HEK293T (cell line): Measurements from ENCODE around the gene CTR9.
"Not testable (repeated sequence)": the region's sequence is repeated elsewhere in the genome, so short reads cannot be mapped to it uniquely, and the experiment has no call there.

ENCODE experiments used
- CTCF ChIA-PET: fragments of 350-600 bp; formaldehyde crosslinking; extraction: SDS; loops from one replicate; lab custom pipeline; 2021; ENCODE audit warnings: antibody characterized with exemption, inconsistent platforms; lab: Yijun Ruan, JAX
- POLR2A ChIA-PET: fragments of 350-600 bp; formaldehyde crosslinking; extraction: SDS; loops from one replicate; lab custom pipeline; 2020; ENCODE audit warnings: antibody characterized with exemption, inconsistent platforms; lab: Yijun Ruan, JAX
- DNase-seq: peaks from one replicate; pipeline ENCODE4 v3.0.0; 2012; ENCODE audit warnings: mixed read lengths; ENCODE audit errors: extremely low spot score
- ARNT ChIP-seq: fragments of 450-650 bp; IDR thresholded peaks from 2 replicates; pipeline ENCODE4 v1.6.1; 2017; ENCODE audit warnings: mild to moderate bottlenecking
- BHLHE40 ChIP-seq: fragments of 450-650 bp; IDR thresholded peaks from 2 replicates; pipeline ENCODE4 v1.6.1; 2016; ENCODE audit warnings: mild to moderate bottlenecking, moderate library complexity, borderline replicate concordance
- CTBP1 ChIP-seq: fragments of 450-650 bp; IDR thresholded peaks from 2 replicates; pipeline ENCODE4 v1.6.1; 2016; ENCODE audit warnings: borderline replicate concordance
- ELF4 ChIP-seq: fragments of 450-650 bp; IDR thresholded peaks from 2 replicates; pipeline ENCODE4 v1.6.1; 2017; ENCODE audit warnings: antibody characterized with exemption
- FOXA1 ChIP-seq: fragments of 450-650 bp; IDR thresholded peaks from 2 replicates; pipeline ENCODE4 v1.6.1; 2016; ENCODE audit warnings: mild to moderate bottlenecking
- FOXK2 ChIP-seq: fragments of 450-650 bp; IDR thresholded peaks from 2 replicates; pipeline ENCODE4 v1.6.1; 2016; ENCODE audit warnings: mild to moderate bottlenecking
- FOXM1 ChIP-seq: fragments of 450-650 bp; IDR thresholded peaks from 2 replicates; pipeline ENCODE4 v1.6.1; 2017; ENCODE audit warnings: mild to moderate bottlenecking, borderline replicate concordance
- HDGF ChIP-seq: fragments of 450-650 bp; IDR thresholded peaks from 2 replicates; pipeline ENCODE4 v1.6.1; 2017; ENCODE audit warnings: antibody characterized with exemption, borderline replicate concordance
- L3MBTL2 ChIP-seq: fragments of 450-650 bp; conservative IDR thresholded peaks from 2 replicates; pipeline ENCODE4 v1.6.1; 2016; ENCODE audit warnings: mild to moderate bottlenecking
- LEF1 ChIP-seq: fragments of 450-650 bp; IDR thresholded peaks from 2 replicates; pipeline ENCODE4 v1.6.1; 2017; ENCODE audit warnings: mild to moderate bottlenecking, borderline replicate concordance
- NFRKB ChIP-seq: fragments of 450-650 bp; IDR thresholded peaks from 2 replicates; pipeline ENCODE4 v1.6.1; 2016; ENCODE audit warnings: mild to moderate bottlenecking, moderate library complexity
- SP1 ChIP-seq: fragments of 450-650 bp; IDR thresholded peaks from 2 replicates; pipeline ENCODE4 v1.6.1; 2017
- SUZ12 ChIP-seq: fragments of 450-650 bp; IDR thresholded peaks from 2 replicates; pipeline ENCODE4 v1.6.1; 2016; ENCODE audit warnings: mild to moderate bottlenecking
- TARDBP ChIP-seq: fragments of 450-650 bp; IDR thresholded peaks from 2 replicates; pipeline ENCODE4 v1.6.1; 2016
- ZNF384 ChIP-seq: fragments of 450-650 bp; IDR thresholded peaks from 2 replicates; pipeline ENCODE4 v1.6.1; 2016
- TF ChIP-seq, protein P1 (sequence below): fragments of 450-650 bp; IDR thresholded peaks from 2 replicates; pipeline ENCODE4 v1.6.1; 2016

Gene CTR9

DNA sequence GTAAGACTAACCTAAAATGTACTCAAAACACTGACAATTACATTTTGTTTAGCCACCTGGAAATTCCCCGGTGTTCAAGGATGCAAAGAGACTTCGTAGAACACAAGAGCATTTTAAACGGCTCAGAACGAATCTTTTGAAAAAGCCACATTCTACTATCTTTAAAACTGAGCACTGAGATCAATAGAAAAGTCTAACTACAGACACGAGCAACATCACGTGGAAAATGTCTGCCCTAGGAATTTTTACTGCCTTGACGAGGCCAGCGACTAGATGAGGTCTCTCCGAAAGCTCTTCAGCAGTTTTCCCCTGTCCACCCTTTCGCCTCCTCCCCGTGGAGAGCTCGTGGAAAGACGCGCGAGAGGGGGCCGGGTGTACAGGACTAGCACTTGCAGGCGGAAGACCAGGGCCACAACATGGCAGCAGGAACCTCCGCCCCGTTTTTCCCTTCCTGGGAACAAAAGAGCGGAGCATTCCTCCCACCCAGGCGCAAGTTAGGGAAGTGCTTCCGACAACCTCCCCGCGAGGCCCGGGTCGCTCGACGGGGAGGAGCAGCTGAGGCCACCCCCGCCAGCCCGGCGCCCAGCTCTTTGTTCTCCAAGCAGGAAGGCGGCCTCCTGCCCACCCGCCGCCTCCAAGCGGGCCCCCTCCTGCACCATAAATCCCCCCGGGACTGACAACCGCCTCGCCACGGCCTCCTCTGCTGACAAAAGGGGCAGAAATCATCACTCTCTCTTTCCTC is 56.6 kb downstream of the CTR9 start:
- CTCF ChIA-PET = no interaction called here
- TF ChIP-seq ZNF384 (no peak), NFRKB (no peak), HDGF (no peak), SUZ12 (no peak), FOXA1 (no peak), ARNT (no peak), FOXK2 (no peak), L3MBTL2 (peak; percentile 31; the same call in 1 of the 2 replicates), BHLHE40 (no peak), SP1 (no peak), TARDBP (no peak), LEF1 (no peak), ELF4 (no peak), FOXM1 (no peak)
- TF ChIP-seq, protein P1, sequence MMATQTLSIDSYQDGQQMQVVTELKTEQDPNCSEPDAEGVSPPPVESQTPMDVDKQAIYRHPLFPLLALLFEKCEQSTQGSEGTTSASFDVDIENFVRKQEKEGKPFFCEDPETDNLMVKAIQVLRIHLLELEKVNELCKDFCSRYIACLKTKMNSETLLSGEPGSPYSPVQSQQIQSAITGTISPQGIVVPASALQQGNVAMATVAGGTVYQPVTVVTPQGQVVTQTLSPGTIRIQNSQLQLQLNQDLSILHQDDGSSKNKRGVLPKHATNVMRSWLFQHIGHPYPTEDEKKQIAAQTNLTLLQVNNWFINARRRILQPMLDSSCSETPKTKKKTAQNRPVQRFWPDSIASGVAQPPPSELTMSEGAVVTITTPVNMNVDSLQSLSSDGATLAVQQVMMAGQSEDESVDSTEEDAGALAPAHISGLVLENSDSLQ = 0 out of 2 replicates have a peak, but pooled peaks have one; percentile 17
- DNase-seq = peak; percentile 23
- POLR2A ChIA-PET = interaction anchor here (0.6 to 4.1 kb wide), 15 partner anchors 9 to 213 kb away, joined by 3 to 63 read pairs (median 13); partner anchors contain the start of gene ZBED5

DNA sequence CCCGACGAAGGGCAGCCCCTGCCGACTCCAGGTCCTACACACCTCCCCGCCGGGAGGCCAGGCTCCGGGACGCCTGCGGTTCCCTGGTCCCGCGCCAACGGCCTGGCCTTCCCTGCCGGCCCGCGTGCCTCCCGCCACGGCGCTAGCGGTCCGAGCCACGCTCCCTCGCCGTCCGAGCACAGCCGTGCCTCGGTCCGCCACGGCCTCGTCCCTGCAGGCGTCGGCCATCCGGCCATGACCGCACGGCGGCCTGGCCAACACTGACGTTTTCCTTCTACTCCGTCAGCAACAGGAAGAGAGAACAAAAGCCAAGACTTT is 57.1 kb downstream of the CTR9 start:
- POLR2A ChIA-PET = interaction anchor here (0.7 to 4.1 kb wide), 24 partner anchors 9 to 1011 kb away, joined by 3 to 63 read pairs (median 10); partner anchors contain the start of genes CTR9 and ZBED5
- no peak for DNase-seq
- TF ChIP-seq SUZ12 = no peak
- no peak for TF ChIP-seq NFRKB
- CTCF ChIA-PET = interaction anchor here (0.6 kb wide), 1 partner anchor 494 kb away, joined by 3 read pairs; no protein-coding TSS in a partner anchor

DNA sequence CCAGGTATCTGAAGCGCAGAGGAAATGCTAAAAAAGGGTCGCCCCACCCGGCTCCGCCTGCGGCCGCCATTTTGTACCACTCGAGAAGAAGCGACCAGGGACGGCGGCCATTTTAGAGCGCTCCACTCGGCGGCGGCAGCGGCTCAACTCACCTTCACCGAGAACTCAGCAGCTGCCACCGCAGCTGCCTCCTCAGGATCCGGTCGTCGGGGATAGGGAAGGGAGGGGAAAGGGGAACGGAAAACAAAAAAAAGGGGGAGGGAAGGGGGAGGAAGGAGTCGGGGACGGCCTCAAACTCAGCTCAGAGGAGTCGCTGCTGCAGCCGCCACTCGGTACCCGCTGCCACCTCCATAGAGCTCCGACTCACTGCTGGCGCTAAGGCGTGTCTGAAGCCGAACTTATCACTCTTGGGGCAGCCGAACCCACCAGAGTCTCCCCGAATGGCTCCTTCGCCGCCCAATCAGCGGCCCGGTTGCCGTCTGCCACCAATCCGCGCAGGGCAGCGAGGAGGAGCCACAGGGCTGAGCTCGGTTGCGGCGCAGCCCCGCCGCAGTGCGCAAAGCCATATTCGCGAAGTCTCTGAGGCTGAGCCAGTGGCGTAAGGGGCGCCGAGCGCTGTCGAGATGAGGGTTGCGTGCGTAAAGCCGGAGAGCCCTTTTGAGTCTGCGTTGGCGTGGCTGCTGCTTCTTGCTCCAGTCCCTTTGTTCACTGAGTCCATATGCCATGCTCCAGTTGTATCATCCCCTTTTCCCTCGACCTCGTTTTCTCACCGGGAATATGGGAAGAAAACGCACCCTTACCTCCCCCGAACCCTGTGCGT is 57.7 kb downstream of the CTR9 start, which contains the start of gene EIF4G2:
EIF4G2 (minus strand) TSS at position 374 of the 820 bp plus-strand sequence.
- DNase-seq = peak; percentile 97
- ChIA-PET POLR2A (interaction anchor here (0.6 to 4.1 kb wide), 49 partner anchors 8 to 1010 kb away, joined by 3 to 63 read pairs (median 6); partner anchors contain the start of genes CTR9 and ZBED5), CTCF (interaction anchor here (0.5 to 0.7 kb wide), 4 partner anchors 16 to 885 kb away, joined by 3 read pairs; no protein-coding TSS in a partner anchor)
- TF ChIP-seq BHLHE40 (no peak), FOXM1 (no peak), L3MBTL2 (no peak), SP1 (no peak), ELF4 (peak; percentile 91), NFRKB (peak; percentile 82)
- TF ChIP-seq, protein P1 = peak; percentile 93

DNA sequence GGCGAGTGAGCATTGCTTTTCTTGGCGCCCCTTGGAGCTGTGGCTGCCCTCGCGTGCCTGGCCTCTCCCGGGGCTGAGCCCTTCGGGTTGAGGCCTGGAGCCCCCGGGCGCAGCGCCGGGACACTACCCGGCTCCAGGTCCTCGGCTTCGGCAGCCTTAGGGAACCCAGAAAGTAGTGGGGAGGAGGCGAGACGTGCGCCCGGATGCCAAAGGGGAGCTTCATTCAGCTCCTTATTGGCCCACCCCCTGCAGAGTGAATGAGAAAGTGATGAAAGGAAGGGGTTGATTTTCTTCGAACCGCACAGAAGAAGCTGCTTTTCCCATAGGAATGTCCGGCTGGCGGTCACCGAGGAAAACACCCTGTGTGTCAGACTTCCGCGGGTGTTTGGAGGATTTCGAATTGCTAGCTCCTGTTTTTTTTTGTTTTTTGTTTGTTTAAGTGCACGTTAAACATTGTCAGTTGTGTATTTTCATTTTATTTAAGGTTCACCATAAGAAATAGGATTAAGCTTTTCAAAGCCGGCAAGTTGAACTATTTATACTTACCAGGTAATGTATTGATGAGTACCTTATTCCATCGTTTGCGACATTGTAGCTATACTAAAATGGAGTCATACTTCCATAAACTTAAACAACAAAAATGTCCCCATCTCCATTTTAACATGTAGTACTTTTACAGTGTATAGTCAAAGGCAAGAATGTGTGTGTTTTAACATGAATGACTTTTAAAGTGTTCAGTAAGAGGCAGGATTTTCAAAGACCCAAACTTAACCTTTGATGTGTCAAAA is 58.5 kb downstream of the CTR9 start:
- TF ChIP-seq BHLHE40 (no peak), L3MBTL2 (peak; percentile 79)
- CTCF ChIA-PET = interaction anchor here (0.5 to 0.7 kb wide), 3 partner anchors 26 to 884 kb away, joined by 3 read pairs; no protein-coding TSS in a partner anchor
- DNase-seq = no peak
- POLR2A ChIA-PET = interaction anchor here (0.6 to 4.1 kb wide), 50 partner anchors 7 to 1009 kb away, joined by 3 to 63 read pairs (median 6); partner anchors contain the start of genes CTR9 and ZBED5

DNA sequence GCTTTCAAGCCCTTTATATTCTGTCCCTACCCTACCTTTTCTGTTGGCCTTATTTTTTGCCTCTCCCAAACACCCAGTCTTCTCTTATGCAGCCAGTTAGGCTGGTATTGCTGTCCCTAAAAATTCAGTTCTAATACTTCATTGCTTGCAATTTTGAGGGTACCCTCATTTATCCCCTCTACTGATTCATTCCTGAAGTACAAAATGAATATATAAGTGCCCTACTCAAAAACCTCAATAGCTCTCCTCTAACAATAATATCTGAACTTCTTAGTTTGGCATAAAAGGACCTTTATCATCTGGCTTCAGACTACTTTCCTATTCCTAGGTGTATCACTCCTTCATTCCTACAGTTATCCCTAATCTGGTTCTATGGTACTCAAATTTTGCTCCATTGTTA is 62.9 kb downstream of the CTR9 start:
- POLR2A ChIA-PET = no interaction called here
- TF ChIP-seq FOXK2 = no peak
- TF ChIP-seq HDGF = no peak
- TF ChIP-seq CTBP1 = no peak
- TF ChIP-seq SP1 = no peak
- TF ChIP-seq ELF4 = no peak
- TF ChIP-seq TARDBP = no peak
- CTCF ChIA-PET = no interaction called here
- no peak for DNase-seq

DNA sequence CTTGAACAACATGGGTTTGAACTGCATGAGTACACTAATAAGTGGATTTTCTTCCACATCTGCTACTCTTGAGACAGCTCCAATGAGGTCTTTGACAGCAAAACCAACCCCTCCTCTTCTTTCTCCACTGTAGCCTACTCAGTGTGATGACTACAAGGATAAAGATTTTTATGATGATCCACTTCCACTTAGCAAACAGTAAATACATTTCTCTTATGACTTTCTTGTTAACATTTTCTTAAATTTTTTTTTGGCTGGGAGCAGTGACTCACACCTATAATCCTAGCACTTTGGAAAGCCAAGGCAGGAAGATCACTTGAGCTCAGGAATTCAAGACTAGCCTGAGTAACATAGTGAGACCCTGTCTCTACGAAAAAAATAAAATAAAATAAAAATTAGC is 67.5 kb downstream of the CTR9 start:
- TF ChIP-seq NFRKB (no peak), FOXK2 (no peak), ZNF384 (no peak), SUZ12 (no peak), BHLHE40 (no peak), FOXA1 (no peak), LEF1 (no peak), L3MBTL2 (no peak), FOXM1 (no peak), CTBP1 (no peak)
- DNase-seq = no peak
- POLR2A ChIA-PET = interaction anchor here (3.6 kb wide), 1 partner anchor 10 kb away, joined by 19 read pairs; the partner anchor contains the start of gene EIF4G2
- CTCF ChIA-PET = no interaction called here

DNA sequence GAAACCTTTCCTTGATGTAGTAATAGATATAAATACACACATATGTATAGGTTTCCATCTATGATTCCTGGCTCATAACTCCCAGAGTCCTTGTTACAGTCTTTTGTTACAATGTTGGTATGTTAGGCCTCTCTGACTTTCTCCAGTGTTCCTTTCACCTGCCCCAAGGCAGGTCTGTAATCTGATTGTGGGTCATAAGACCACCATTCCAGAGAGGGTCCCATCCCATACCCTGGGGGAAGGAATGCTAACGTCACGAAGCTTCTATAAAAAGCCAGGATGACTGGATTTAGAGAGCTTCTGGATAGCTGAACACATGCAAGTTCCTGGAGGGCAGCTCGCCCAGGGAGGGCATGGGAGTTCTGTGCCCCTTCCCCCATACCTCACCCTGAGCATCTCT is 71.4 kb downstream of the CTR9 start:
- CTCF ChIA-PET, DNase-seq: not testable (repeated sequence)
- POLR2A ChIA-PET = interaction anchor here (1.2 kb wide), 1 partner anchor 14 kb away, joined by 4 read pairs; the partner anchor contains the start of gene EIF4G2
